ENCODE data around the gene PPFIA4. TPM values are rescaled to one million over a fixed set of nuclear protein-coding genes. Genes with fewer than 3 reads are reported as not detected.
"Not testable (repeated sequence)": the region's sequence is repeated elsewhere in the genome, so short reads cannot be mapped to it uniquely, and the experiment has no call there.

Gene PPFIA4
- polyA plus RNA-seq, 1 of the 3 experiments (the other 2 are of a cell fraction): 4.4 TPM

- TF ChIP-seq NFIC (IDR thresholded peaks at IDR 0.05; ENCODE audit: borderline replicate concordance) (no peak), MXI1 (IDR thresholded peaks at IDR 0.05; ENCODE audit: low read depth, low read length) (no peak), ZBTB33 (IDR thresholded peaks at IDR 0.05; ENCODE audit: borderline replicate concordance, low read depth) (no peak), RFX5 (IDR thresholded peaks at IDR 0.05; ENCODE audit: low read length) (no peak), GATA2 (CRISPR knock-in tag; IDR thresholded peaks at IDR 0.05) (no peak), FOXJ3 (CRISPR knock-in tag; IDR thresholded peaks at IDR 0.05) (no peak), IRF3 (IDR thresholded peaks at IDR 0.05; ENCODE audit: low read depth, low read length) (no peak), TAF1 (IDR thresholded peaks at IDR 0.05; ENCODE audit: borderline replicate concordance, low read depth, low read length) (no peak)
Measured at GRCh38 chr1:203002951-203003350, 23.3 kb upstream of the PPFIA4 start.

GRCh38 chr1:203005395-203006142 lies 20.7 kb upstream of the PPFIA4 start:
- H3K4me3 ChIP-seq (ENCODE audit: low read depth in 2 of 2, low read length in 1 of 2); H3F3A ChIP-seq (replicated peaks; ENCODE audit: insufficient read depth); H3K27ac ChIP-seq (ENCODE audit: low read depth in 2 of 2, low read length in 1 of 2); H3K9me2 ChIP-seq; H3K9me3 ChIP-seq; DNase-seq; H3K4me2 ChIP-seq; H3K9ac ChIP-seq; H4K20me1 ChIP-seq (ENCODE audit: insufficient read depth); H3K4me1 ChIP-seq (ENCODE audit: control insufficient read depth in 1 of 2, insufficient read depth in 2 of 2, low read depth in 1 of 2, low read length in 1 of 2); H3K27me3 ChIP-seq (ENCODE audit: insufficient read depth): not testable (repeated sequence)
- POLR2A ChIA-PET: interaction anchor here (0.9 kb wide), 1 partner anchor 9 kb away, joined by 3 read pairs; no protein-coding TSS in a partner anchor
- H2AFZ ChIP-seq (ENCODE audit: low read depth): peak overlapping the region; percentile 98; the same call in 1 of the 2 replicates
- 97% methylated on average over 15 of the region's 17 CpGs for WGBS (ENCODE audit: low lambda C conversion rate)
- H3K79me2 ChIP-seq (ENCODE audit: insufficient read depth): peaks cover 32% of the 10 kb centered on the region
- CTCF ChIA-PET: interaction anchor here (1.3 to 1.7 kb wide), 2 partner anchors 13 to 263 kb away, joined by 3 to 5 read pairs; no protein-coding TSS in a partner anchor
- H3K36me3 ChIP-seq (replicated peaks in 1 of 2; ENCODE audit: control insufficient read depth in 1 of 2, insufficient read depth in 2 of 2, low read length in 1 of 2): peaks cover 12 to 14% of the 10 kb centered on the region in 2 experiments

More at GRCh38 chr1:203002951-203003350, 23.3 kb upstream of the PPFIA4 start:
- no peak overlapping the region for H3K4me2 ChIP-seq
- H3K36me3 ChIP-seq (replicated peaks in 1 of 2; ENCODE audit: control insufficient read depth in 1 of 2, insufficient read depth in 2 of 2, low read length in 1 of 2): no peaks in the 10 kb centered on the region
- POLR2A ChIA-PET: no interaction called here
- H3K27me3 ChIP-seq (ENCODE audit: insufficient read depth): peaks cover 4% of the 10 kb centered on the region; the same call in 1 of the 2 replicates
- H3K4me1 ChIP-seq (ENCODE audit: control insufficient read depth in 1 of 2, insufficient read depth in 2 of 2, low read depth in 1 of 2, low read length in 1 of 2): peaks cover 0 to 4% of the 10 kb centered on the region in 2 experiments; a peak in 2 of 4 replicates
- WGBS (ENCODE audit: low lambda C conversion rate): 25% methylated on average over 1 of the region's 1 CpG
- CTCF ChIA-PET: no interaction called here
- H2AFZ ChIP-seq (ENCODE audit: low read depth): no peak overlapping the region
- no peak overlapping the region for H3K27ac ChIP-seq (ENCODE audit: low read depth in 2 of 2, low read length in 1 of 2)
- H3K79me2 ChIP-seq (ENCODE audit: insufficient read depth): peaks cover 6% of the 10 kb centered on the region
- DNase-seq: no peak
- H3K9me2 ChIP-seq: no peaks in the 10 kb centered on the region
- peaks cover 4% of the 10 kb centered on the region for H3F3A ChIP-seq (replicated peaks; ENCODE audit: insufficient read depth)
- no peaks in the 10 kb centered on the region for H3K9me3 ChIP-seq
- no peaks in the 10 kb centered on the region; the same call in 1 of the 2 replicates for H4K20me1 ChIP-seq (ENCODE audit: insufficient read depth)
- no peak overlapping the region for H3K9ac ChIP-seq
- no peak overlapping the region for H3K4me3 ChIP-seq (ENCODE audit: low read depth in 2 of 2, low read length in 1 of 2)
